HG02938 (cell line): ENCODE data around the gene ESYT2.

Source experiments
- ATAC-seq: cut with Tn5 transposase; IDR thresholded peaks from one replicate; pipeline ENCODE4 v1.9.1; 2021; ENCODE audit warnings: mild to moderate bottlenecking, moderate library complexity; ENCODE audit not compliant: unreplicated experiment

The ESYT2 gene

GRCh38 chr7:158774952-158775351, 54.4 kb downstream of the ESYT2 start:
- no peak for ATAC-seq

DNA sequence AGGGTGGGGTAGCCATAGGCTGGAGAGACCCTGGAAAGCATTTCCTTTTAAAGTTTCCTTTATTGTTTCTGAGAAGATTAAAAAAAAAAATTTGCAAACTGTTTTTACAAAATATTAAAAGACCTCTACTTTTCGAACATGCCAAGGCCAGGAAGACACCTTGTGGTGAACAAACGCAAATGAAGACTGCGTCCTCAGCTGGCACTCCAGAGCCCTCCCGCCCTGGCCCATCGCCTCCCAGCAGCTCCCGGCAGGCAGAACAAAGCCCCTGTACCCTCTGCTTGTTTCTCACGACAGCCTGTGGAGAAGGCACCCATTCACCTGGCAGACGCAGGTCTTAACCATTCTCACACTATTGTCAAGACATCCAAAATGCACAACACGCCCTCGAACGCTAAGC, 56.4 kb downstream of the ESYT2 start:
- no peak for ATAC-seq

GRCh38 chr7:158771213-158771834, 58.0 kb downstream of the ESYT2 start:
- no peak for ATAC-seq

DNA sequence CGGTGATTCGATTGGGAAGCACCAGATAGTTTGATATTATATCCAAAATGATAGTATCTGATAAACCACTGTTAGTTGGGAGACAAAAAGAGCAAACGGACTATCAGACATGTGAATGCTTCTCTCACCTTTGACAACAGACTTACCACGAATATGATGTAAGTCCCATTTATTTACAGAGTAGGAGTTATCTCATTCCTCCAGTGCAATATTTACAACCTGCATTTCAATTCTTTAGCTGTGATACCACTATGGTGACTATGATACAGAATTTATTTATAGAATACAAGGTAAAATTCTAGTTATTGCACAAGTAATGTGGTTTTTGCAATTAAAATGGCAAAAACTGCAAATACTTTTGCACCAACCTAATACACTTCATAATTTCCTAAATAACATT, 61.6 kb downstream of the ESYT2 start:
- no peak for ATAC-seq

- no peak for ATAC-seq
Observed at GRCh38 chr7:158766570-158767281, 62.6 kb downstream of the ESYT2 start.

DNA sequence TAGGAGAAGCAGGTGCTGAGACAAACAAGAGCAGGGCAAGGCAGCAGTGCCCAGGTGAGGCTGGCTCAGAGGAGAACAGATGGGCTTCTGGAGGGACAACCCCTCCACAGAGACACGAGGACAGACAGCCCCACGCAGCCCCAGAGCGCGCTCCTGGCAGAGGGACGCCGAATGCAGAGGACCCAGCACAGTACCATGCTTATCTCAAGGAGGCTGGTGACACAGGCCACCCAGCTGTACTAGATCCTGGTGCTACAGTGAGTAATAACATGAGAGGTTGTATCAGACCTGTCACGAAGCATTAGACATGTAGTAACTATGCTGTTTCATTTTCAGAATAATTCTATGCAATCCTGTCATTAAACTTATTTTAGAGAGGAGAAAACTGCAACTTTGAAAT, 64.3 kb downstream of the ESYT2 start:
- ATAC-seq = no peak

- no peak for ATAC-seq
Observed at GRCh38 chr7:158763454-158764033, 65.8 kb downstream of the ESYT2 start.

DNA sequence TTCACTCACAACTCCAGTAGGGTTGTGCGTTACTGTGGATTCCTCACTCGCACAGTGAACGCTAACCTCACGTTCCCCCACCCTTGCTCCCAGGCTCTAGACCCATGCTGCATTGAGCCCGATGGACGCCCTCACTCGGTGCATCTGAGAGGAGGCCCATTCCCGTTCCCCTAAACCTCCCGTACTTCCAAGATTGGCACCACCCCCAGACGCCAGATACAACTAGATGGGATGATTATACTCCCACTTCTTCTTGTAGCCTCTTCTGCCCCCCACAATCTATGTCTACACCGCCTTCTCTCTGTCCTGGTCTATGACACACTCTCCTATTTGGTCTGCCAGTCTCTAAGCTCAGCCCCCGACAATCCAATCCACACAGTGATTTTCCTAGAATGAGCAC, 67.4 kb downstream of the ESYT2 start:
- ATAC-seq = no peak

GRCh38 chr7:158760936-158761335, 68.4 kb downstream of the ESYT2 start:
- ATAC-seq = no peak

GRCh38 chr7:158760445-158760764, 68.9 kb downstream of the ESYT2 start:
- ATAC-seq = no peak

DNA sequence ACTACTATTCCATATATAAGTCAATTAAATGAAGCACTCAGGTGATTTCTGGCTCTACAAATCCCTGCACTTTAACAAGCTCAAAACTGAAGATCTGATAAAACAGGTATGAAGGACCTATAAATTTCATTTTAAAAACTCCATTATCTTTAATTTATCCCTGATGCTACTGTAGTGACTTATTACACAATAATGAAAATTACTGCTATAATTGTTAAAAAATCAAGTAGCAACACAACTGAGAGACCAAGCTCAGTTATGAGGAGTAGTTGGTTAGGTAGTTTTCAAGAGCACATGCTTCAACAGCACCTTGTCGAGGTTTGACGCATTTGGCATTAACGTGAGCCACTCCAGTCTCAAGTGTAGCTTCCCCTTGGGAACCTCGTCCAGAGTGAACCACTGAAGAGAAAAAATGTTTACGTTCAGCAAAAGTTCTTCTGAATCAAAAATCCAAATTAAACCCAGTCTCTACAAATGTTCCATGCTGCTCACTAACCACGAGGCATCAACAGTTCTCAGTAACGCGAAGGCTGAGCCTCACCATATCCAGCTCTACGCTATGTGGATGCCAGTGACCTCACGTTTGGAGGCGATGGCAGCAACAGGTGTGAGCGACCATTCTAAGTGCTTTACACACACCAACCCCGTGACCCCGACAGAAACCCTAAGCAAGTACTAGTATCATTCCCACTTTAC, 69.4 kb downstream of the ESYT2 start:
- no peak for ATAC-seq

GRCh38 chr7:158759245-158759614, 70.1 kb downstream of the ESYT2 start:
- ATAC-seq = no peak

GRCh38 chr7:158758586-158759244, 70.6 kb downstream of the ESYT2 start:
- ATAC-seq = no peak

DNA sequence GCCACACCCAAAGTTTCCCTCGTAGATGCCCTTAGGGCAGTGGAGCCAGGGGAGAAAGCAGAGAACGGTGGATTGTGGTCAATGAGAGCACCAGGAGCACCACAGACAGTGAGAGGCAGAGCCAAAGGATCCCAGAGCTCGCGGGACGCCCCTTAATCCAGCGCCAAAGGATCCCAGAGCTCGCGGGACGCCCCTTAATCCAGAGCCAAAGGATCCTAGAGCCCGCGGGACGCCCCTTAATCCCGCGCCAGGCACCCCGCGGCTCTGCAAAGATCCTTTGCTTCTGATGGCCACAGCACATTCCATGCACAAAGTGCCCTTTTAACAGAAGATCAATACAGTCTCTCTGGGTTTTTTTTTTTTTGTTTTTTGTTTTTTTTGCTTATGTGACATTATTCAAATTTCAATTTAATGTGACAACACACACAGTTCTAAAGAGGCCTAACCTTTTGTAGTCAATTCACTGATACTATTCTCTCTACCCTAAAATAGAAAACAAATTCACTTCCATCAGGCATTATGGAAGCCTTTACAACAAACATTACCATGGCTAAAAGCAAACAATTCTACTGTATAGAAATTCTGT, 71.8 kb downstream of the ESYT2 start:
- ATAC-seq = no peak

- no peak for ATAC-seq
Observed at GRCh38 chr7:158754746-158755444, 74.4 kb downstream of the ESYT2 start.

DNA sequence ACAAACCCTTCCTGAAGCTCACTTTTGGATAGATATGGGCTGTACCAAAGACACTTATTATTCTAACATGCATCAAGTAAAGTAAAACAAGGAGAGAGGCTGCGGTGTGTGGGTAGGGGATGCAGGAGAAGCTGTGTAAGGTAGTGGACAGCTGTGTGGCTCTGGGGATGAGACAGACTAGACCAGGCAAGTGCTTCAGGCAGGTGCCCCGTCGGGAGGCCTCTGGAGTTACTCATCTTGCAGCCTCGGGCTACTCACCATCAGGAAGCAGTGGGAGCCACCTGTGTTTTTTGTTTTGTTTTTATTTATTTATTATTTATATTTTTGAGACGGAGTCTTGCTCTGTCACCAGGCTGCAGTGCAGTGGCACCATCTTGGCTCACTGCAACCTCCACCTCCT, 75.4 kb downstream of the ESYT2 start:
- no peak for ATAC-seq

GRCh38 chr7:158751751-158752150, 77.6 kb downstream of the ESYT2 start:
- ATAC-seq = no peak

DNA sequence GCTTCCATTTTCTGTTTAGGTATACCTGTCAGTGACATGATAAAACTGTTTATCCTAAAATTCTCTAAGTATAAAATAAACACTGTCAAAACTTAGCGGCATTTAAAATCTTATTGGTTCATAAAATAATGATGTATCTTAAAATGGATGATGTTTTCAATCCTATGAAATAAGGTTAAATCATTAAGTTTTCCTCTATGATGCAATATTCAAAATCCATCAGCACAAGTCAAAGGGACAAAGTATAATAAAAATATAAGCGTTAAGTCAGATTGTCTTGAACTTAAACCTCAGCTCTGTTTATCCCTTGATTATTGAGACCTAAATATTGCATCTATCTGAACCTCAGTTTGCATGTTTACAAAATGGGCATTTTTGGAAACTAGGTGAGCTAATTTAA, 78.1 kb downstream of the ESYT2 start:
- ATAC-seq = no peak

DNA sequence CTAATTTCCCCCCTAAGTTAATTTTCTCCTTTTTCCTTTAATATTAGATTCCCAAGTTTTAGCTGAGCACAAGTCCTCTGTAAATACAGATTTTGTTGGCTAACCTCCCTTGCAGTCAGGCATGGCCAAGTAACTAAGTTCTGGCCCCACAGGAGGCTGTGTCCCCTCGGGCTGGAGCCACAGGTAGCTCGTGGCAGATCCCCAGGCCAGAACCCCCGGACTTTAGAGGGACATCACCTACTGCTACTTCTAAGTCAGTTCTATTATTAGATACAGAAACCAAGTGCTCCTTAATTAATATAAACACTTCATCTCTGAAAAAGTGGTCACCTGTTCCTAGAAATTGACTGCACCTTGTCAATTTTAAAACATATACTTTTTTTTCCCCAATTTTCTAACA, 78.6 kb downstream of the ESYT2 start:
- no peak for ATAC-seq

- no peak for ATAC-seq
Observed at GRCh38 chr7:158749396-158749795, 79.9 kb downstream of the ESYT2 start.

- ATAC-seq = no peak
Observed at GRCh38 chr7:158748335-158748734, 81.0 kb downstream of the ESYT2 start.
